Fibroblast of skin of back (primary cell): ENCODE data around the gene CCDC60.
"Not testable (repeated sequence)": the region's sequence is repeated elsewhere in the genome, so short reads cannot be mapped to it uniquely, and the experiment has no call there.

Source experiments
- DNase-seq: peaks from one replicate; pipeline ENCODE4 v3.0.0-alpha.2; 2013

CCDC60 gene

DNA sequence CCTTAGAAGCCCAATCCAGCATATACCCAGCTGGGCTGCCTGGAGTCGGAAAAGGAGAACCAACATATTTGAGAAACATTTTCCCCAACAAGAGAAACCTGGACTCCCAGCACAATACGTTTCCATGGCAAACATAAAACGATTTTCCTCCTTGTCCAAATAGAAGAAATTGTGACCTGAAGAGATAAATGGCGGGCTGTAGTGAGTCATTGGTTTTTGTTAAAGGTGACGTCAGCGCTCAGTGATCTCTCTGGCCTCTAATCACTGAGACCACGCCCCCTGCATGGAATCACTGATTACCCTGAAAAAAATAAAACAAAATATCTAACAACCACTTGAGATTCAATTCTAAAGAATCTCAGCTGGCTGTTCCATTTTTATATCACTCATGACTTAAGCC is 6.0 kb downstream of the CCDC60 start:
- no peak for DNase-seq

DNA sequence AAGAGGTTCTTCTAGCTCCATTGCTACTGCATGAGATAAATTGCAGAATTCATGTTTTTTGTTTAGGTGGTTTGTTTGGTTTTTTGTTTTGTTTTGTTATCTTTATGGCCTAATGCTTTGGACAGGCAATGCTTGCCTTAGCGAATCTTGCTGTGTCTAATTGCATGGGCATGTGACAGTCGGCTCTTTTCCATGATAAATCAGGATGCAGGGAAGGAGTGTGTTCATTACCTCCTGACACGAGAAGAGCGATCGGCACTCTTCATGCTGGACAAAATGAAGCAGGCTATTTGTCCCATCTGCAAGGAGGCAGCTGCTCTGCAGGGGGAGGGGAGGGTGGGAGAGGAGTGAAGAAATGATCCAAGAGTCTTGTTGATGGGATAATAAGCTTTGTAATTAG is 6.5 kb downstream of the CCDC60 start:
- no peak for DNase-seq

DNA sequence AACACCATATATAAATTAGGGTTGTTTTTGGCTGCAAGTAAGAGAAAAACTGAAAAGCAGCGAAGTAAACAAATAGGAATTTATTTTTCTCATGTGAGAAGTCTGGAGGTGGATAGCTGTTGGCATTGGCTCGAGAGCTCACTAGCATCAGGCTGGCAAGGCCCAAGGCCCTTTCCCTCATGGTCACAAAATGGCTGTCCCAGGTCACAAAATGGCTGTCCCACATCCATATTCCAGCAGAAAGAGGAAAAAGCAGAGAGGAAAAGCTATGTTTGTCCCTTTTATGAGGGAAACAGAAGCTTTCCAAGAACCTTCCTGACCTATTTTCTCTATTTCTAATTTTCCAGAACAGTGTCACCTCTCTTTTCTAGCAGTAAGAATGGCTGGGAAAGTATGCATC is 7.5 kb downstream of the CCDC60 start:
- DNase-seq, result no peak

DNA sequence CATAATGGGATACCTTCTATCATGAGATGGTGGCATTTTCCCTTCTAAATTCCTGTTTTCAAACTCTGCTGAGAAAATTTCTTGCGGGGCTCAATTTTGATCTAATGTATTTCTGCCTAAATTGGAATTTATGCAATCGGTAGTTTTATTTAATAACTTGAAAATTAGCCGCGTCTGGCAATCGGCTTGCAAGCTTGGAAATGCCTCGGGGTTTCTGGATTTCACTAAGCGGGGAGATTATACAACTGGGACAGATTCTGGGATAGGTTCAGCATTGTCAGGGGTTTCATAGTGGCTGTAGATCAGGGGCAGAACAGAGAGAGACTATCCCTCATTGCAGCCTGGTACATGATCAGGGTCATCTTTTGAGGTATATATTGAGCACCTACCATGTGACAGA is 8.6 kb downstream of the CCDC60 start:
- no peak for DNase-seq

DNA sequence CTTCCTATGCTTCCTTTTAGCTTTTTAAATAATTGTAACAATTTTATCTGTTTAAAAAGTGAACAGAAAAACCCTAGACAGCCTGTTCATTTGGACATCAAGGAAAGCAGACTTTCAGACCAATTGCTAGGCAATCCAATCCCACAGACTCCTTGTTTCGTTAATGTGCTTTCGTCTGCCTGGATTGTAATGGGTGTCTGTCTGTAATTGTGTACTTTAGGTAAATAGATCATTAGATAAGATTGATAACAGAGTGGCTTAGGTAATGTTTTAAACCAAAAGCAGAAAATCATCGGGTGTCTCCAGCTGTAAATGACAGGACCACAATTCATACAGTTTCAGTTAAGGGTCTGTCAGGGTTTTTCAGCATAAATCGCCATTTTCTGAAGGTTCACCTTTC is 19.6 kb downstream of the CCDC60 start:
- no peak for DNase-seq

DNA sequence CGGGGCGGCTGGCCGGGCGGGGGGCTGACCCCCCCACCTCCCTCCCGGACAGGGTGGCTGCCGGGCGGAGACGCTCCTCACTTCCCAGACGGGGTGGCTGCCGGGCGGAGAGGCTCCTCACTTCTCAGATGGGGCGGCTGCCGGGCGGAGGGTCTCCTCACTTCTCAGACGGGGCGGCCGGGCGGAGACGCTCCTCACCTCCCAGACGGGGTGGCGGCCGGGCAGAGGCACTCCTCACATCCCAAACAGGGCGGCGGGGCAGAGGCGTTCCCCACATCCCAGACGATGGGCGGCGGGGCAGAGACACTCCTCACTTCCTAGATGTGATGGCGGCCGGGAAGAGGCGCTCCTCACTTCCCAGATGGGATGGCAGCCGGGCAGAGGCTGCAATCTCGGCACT is 25.8 kb downstream of the CCDC60 start:
- not testable (repeated sequence) for DNase-seq

DNA sequence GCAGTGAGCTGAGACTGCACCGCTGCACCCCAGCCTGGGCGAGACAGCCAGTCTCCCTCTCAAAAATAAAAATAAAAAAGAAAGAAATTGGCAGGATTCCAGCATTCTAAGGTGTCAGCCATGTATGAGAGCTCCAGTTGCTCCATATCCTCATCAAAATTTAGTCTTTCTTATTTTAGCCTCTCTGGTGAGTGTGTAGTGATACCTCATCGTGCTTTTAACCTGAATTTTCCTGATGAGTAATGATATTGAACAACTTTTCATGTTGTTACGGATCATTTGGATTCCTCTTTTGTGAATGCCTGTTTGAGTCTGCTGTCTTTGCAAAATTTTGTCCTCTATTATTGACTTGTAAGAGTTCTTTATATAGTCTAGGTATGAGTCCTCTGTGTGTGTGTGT is 28.5 kb downstream of the CCDC60 start:
- no peak for DNase-seq

DNA sequence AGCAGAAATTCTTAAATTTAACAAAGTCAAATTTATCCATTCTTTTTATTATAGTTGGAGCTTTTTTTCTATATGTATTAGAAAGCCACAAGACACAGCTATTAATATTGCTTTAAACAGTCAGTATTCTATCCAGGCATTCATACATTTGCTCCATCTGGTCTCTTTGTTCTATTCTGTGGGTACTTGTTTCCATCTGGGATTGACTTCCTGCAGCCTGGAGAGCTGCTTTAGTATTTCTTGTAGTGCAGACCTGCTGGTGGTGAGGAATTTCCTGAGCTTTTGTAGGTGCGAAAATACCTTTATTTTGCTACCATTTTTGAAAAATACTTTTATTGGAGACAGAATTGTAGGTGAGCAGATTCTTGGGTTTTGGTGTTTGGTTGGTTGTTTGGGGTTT is 29.0 kb downstream of the CCDC60 start:
- DNase-seq, result no peak

DNA sequence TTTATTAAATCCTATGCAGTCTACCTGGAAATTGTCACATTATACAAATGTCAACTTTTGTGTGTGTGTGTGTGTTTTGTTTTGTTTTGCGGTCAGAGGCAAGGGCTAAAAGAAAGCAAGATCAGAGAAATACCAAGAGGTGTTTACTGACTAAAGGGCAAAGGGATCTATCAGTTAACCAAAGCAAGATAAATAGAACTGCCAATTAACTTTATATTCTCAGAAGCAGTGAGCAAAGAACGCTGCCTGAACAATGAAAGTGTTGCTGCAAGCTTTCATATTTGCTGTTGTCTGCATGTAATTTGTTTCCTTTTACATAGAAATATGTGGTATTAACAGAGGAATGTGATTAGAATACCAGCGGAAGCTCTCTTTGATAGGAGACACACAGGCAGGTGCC is 30.9 kb downstream of the CCDC60 start:
- no peak for DNase-seq

DNA sequence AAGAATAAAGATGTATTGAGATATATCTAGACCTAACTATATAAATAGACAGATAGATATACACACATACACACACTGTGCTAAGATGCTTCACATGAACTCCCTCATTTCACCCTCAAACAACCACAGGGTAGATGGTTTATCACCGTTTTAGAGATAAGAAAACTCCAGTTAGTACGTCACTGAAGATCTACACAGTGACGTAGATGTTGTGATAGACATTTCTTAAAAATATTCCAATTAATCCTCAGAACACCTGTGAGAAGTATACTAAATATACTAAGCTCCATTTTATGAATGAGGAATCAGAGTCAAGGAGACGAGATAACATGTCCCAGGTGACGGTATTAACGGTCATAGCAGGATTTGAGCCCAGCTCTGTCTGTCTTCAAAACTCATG is 31.5 kb downstream of the CCDC60 start:
- DNase-seq, result no peak

DNA sequence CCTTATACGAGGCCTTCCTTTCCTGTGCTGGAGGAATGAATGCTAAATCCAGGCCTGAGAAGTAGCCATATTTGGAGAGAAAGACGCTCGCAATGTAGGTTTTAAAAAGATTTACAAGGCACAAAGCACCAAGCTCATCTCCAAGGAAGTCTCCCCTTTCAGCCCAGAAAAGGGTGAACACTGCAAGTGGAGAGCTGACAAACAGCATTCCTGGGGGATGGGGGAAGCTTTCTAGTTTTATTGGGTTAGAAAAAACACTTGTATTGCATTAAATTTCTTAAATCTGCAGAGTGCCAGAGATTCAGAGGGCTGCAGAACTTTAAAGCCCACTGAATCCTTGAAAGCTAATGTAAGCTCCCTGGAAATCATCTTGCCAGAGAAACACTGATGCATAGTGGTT is 34.6 kb downstream of the CCDC60 start:
- no peak for DNase-seq

DNA sequence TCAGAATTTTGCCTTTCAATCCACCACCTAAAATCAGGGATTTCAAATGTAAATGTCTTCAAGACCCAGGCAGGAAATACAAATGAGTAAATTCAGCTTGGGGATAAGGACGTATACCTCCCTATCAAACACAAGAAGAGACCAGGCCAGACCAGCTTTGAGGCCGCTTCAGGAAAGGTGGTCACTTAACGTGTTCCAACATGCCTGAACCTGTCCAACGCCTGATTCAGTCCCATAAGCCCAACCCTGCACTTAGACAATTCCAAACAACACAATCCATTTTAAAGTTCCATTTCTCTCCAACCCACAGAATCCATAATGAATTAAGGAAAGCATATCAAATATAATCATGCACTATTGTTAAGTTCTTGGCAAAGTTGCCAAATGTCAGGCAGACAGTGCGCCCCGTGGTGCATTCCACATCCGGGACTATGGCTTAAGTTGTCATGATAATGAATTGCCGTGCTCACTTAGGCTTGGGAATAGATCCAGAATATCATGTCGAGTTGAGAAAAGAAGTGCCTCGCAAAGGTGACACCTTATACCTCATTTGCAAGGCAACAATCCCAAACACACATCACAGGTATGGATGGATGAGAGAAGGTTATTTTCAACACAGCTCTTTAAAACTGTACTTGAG is 35.5 kb downstream of the CCDC60 start:
- no peak for DNase-seq

DNA sequence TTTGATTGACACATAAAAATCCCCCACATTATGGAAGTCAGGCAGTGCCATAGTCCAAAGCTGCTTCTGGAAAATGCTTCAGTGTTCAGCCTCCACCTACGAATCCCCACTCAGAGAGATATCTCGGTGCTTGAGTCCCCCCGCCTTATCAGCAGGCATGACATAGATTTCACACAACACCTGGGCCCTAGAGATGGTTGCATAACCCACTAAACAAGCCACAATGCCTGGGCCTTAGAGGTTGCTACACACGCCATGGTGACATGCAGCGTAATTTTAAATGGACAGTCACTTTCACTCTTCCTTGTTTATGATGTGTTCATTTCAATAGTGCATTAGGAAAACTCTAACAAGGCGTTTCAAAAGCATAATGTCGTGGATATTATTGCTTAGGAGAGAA is 38.0 kb downstream of the CCDC60 start:
- no peak for DNase-seq

DNA sequence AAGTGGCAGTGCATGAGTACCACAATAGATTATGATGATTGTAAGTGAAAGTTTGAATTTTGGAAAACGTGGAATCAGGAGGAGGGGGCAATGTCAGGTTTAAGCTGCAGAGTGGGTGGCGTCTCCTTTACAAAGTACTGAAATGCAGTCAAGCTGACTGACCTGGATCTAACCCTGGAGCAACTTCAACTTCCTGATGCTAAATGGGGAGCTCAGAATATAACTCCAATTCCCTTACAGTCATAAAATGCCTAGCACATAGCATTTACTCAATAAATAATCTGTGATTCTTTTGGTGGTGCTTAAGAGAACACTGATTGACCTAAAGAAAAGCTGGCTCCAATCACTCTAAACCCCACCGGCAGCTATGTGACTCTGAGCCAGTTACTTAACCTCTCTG is 38.5 kb downstream of the CCDC60 start:
- DNase-seq, result no peak

DNA sequence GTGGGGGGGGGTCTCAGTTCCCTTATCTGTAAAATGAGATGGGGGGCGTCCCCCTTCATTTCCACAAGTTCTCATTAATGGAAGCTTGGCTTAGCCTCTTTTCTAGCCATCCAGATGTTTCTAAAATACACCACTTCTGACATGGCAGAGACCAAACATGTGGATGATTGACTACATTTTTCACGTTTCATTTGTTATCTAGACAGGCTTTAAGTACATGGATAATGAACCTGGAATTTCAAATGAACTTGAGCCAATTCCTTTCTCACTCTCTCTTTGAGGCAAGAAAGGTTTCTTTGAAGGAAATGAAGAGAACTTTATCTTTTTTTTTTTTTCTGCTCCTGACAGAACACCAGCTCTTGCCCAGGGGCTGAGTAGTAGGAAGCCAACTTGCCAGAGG is 39.1 kb downstream of the CCDC60 start:
- DNase-seq, result no peak

DNA sequence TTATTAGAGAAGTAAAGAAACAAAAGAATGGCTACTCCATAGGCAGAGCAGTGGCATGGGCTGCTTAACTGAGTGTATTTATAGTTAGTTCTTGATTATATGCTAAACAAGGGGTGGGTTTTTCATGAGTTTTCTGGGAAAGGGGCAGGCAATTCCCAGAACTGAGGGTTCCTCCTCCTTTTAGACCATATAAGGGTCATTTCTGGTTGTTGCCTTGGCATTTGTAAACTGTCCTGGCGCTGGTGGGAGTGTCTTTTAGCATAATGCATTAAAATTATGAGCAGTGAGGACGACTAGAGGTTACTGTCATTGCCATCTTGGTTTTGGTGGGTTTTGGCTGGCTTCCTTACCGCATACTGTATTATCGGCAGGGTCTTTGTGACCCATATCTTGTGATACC is 40.1 kb downstream of the CCDC60 start:
- DNase-seq, result no peak

DNA sequence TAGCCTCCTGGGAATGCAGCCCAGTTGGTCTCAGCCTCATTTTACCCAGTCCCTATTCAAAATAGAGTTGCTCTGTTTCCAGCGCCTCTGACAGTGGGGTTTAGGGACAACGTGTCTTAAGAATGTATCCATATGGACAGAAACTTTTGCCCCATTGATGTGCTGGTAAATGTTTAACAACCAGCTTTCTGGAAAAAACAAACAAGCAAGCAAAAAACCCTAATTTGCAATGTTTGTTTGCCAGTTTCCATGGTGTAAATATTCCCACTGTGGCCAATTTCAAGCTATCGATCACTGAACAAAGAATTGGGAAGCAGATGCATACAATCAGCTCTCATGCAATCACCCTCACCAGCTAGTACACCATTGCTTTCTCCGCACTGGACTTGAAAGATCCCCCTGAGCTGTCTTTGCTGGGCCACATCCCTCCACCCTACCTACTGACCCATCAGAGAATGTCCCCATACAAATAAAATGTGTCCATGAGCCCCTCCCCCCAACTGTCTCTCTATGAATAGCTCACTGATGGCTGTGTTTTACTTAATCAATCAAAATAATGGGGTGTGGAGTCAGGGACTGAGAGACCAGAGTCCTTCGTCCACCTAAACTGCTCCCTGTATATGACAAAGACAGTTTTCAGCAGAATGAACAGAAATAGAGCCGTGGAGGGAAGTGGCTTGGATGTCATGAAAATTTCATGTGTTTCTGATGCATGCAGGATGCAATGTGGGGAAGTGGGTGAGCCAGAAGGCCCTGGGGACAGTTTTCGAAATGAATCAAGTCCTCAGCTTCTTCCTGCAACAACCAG is 40.8 kb downstream of the CCDC60 start:
- DNase-seq, result no peak

DNA sequence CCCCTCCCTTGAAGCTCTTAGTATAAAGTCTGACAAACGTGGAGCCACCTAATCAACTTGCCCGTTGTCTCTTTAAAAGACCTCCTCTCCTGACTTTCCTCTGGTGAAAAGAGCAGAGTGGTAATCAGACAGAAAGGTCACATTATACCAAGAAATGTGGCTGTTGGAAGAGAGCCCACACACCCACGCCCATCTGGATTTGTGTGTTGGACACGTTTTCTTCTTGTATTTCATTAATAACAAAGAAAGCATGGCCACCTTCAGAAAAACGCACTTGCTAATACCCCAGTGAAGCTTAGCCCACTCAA is 41.3 kb downstream of the CCDC60 start:
- no peak for DNase-seq

DNA sequence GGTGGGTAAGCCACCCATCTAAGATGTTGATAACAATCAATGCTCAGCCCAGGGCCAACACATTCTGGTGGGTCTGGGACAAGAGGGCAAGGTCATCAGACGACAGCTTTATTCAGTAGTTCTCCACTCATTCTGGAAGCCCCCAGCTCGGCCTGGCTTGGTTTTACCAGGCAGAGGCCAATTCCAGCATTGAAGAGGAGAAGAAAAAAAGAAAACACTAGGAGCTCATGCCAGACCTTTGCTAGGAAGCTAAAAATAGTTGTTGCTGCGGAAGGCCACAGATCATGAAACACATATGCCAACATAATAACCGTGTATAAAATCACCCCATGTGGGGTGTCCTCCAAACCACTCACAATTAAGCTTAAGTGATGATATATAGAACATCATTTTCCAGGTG is 44.4 kb downstream of the CCDC60 start:
- DNase-seq, result no peak

DNA sequence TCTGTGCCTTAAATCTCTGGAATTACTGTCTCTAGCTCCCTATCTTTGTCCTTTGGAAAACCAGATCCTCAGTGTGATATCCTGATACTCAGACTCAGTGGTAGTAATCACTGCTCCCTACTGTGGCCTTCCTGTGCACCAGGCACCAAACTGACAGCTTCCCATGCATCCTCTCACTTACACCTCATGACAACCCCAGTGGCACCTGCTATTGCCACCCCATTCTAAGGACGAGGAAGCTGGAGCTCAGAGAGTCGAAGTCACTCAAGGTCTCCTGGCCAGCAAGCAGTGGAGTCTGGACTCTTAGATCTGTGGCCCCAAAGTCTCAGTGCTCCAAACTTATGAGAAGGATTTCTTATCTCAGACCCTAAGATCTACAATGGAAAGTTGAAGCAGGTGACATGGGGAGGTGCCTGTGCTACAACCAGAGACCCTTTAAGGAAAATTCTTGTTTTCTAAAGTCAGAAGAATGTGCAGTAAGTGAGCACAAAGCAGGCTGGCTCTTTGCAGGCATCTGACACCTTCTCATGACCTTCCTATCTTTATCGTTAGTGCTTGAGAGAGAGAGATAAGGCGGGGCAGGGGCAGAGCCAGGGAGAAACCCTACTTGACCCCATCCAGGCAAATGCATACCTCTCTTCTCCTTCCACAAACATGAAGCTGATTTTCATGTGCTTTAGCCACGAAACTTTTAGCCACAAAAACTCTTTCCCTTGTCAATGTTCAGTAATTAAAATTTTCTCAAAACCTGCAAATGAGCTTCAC is 47.1 kb downstream of the CCDC60 start:
- no peak for DNase-seq

DNA sequence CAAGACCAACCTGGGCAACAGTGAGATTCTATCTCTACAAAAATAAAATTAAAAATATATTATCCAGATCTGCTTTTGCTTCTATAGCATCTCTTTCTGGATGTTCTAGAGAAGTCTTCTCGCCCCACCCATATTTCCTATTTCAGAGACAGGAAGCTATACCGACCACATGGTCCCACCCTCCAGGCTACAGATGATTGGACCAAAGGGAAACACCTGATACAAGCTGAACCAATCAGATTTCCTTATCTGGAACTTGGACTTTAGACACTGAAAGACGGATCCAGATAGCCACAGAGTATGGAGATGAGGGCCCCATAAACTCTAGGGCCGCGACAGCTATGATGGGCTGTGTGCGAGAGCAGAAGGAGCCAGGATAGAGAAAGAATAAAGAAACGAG is 48.7 kb downstream of the CCDC60 start:
- no peak for DNase-seq

DNA sequence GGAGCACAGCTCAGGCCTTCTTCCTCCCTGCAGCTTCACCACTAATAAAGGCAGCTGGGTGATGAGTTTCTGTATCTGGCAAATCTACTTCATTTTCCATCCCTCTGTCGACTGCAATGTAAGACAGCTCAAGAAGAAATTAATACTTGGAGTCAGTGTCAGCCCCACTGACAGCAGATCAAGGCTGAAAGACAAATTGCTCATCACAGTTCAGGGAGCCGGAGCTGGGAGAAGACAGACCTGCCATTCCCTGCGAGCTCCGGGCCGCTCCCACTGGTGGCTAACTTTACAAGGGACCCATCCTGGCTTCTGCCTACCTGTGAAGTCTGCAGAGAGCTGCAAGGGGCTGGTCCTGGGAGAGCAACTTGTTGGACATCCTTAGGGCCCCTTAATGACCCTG is 49.8 kb downstream of the CCDC60 start:
- DNase-seq, result no peak

DNA sequence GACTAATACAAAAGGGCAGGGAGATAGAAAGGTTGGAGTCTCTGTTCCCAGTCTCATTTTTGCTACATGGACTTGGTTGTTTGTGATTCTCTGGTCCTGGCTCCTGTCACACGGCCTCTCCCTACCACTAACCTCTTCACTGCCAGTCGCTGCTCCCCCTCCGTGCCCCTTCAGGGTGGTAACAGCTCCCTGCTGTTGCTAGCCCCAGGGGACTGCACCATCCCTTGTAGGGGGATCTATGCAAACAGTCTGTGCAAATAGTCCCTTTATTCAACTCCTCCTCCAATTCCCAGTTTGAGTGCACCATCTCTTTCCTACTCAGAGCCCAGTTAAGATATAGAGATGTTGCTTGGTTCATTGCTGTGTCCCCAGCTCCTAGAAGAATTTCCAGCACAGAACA is 51.1 kb downstream of the CCDC60 start:
- DNase-seq, result no peak

DNA sequence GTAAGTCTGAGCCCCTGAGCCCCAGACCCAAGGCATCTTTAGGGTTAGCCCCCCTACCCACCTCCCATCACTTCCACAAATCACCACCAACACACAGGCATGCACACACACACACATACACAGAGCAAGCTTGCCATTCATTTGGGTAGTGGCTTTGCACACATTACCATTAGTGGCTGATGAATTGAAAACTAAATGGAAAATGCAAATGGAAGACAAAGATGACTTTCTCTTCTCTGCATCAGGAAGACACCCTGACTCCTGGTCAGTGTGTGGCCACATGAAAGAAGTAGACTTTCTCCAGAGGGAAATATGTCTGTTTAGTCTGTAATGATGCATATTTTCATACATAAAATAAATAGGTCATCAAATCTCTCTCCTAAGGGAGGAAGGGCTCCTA is 55.2 kb downstream of the CCDC60 start:
- DNase-seq, result no peak
